ENCODE data around the gene POLR3GL.

DNA sequence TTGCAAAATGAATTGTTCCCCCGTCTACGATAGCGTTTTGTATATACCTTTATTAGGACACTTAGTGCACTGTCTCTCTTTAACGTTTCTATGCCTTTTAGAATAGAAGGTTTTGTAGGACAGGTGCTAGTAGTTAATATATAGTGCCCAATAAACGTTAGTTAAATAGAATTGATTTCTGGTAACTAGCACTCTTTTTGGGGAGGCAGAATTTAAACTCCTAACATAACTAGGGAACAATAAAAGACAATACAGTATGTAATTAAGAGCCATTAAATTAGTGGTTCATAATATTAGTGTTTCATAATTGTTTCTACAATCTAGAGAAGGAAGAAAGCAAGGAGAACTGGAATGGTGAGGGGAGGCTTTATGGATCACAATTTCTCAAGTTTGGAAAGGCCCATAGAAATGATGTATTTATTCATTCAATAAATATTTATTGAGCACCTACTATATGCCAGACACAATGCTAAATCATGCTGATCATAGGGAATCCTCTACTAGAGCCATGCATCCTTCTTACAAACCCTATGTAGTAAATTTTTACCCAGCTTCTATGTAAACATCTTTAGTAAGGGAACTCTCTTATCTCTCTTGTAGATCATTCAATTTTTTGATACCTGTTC lies 742 bp downstream of the POLR3GL start:
- TF ChIP-seq TAF1 (IDR thresholded peaks at IDR 0.05; ENCODE audit: low read depth): no peak
- TF ChIP-seq, protein P1, sequence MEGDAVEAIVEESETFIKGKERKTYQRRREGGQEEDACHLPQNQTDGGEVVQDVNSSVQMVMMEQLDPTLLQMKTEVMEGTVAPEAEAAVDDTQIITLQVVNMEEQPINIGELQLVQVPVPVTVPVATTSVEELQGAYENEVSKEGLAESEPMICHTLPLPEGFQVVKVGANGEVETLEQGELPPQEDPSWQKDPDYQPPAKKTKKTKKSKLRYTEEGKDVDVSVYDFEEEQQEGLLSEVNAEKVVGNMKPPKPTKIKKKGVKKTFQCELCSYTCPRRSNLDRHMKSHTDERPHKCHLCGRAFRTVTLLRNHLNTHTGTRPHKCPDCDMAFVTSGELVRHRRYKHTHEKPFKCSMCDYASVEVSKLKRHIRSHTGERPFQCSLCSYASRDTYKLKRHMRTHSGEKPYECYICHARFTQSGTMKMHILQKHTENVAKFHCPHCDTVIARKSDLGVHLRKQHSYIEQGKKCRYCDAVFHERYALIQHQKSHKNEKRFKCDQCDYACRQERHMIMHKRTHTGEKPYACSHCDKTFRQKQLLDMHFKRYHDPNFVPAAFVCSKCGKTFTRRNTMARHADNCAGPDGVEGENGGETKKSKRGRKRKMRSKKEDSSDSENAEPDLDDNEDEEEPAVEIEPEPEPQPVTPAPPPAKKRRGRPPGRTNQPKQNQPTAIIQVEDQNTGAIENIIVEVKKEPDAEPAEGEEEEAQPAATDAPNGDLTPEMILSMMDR (IDR thresholded peaks at IDR 0.05; ENCODE audit: poor library complexity, severe bottlenecking): no peak
- TF ChIP-seq EZH2 (IDR thresholded peaks at IDR 0.05; ENCODE audit: borderline replicate concordance, insufficient read depth, low read length, poor library complexity, severe bottlenecking): no peak
- TF ChIP-seq EP300 (conservative IDR thresholded peaks at IDR 0.05; ENCODE audit: poor library complexity, severe bottlenecking): no peak
- no peak for TF ChIP-seq POLR2AphosphoS5 (IDR thresholded peaks at IDR 0.05)
- TF ChIP-seq MXI1 (conservative IDR thresholded peaks at IDR 0.05; ENCODE audit: poor library complexity, severe bottlenecking): no peak
- no peak for TF ChIP-seq SMC3 (conservative IDR thresholded peaks at IDR 0.05; ENCODE audit: poor library complexity)
- TF ChIP-seq RAD21 (conservative IDR thresholded peaks at IDR 0.05): no peak
